ENCODE data around the gene CAND2.

DNA sequence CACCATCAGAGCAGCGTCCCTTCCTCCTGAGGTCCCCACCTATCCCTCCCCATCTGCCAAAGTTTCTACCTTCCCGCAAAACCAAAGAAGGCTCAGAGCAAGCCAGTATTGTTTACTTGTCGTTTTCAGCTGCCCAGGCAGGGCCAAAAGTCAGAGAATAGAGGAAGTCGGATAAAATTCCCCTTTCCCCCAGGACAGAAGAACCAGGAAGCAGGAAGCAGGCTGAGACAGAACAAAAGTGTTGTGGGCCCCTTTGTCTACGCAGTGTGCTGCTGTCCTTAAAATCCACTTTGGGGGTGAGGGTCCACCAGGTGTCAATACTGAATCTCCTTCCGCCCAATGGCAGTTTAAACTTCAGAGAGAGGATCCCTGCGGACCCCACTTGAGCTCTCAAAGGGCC is 63.4 kb downstream of the CAND2 start:
- TF ChIP-seq TEAD4 (IDR thresholded peaks at IDR 0.05): no peak
- no peak for TF ChIP-seq ZBTB7A (IDR thresholded peaks at IDR 0.05; ENCODE audit: low read depth)
- TF ChIP-seq, protein P1, sequence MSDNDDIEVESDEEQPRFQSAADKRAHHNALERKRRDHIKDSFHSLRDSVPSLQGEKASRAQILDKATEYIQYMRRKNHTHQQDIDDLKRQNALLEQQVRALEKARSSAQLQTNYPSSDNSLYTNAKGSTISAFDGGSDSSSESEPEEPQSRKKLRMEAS (IDR thresholded peaks at IDR 0.05): no peak
- TF ChIP-seq, protein P2, sequence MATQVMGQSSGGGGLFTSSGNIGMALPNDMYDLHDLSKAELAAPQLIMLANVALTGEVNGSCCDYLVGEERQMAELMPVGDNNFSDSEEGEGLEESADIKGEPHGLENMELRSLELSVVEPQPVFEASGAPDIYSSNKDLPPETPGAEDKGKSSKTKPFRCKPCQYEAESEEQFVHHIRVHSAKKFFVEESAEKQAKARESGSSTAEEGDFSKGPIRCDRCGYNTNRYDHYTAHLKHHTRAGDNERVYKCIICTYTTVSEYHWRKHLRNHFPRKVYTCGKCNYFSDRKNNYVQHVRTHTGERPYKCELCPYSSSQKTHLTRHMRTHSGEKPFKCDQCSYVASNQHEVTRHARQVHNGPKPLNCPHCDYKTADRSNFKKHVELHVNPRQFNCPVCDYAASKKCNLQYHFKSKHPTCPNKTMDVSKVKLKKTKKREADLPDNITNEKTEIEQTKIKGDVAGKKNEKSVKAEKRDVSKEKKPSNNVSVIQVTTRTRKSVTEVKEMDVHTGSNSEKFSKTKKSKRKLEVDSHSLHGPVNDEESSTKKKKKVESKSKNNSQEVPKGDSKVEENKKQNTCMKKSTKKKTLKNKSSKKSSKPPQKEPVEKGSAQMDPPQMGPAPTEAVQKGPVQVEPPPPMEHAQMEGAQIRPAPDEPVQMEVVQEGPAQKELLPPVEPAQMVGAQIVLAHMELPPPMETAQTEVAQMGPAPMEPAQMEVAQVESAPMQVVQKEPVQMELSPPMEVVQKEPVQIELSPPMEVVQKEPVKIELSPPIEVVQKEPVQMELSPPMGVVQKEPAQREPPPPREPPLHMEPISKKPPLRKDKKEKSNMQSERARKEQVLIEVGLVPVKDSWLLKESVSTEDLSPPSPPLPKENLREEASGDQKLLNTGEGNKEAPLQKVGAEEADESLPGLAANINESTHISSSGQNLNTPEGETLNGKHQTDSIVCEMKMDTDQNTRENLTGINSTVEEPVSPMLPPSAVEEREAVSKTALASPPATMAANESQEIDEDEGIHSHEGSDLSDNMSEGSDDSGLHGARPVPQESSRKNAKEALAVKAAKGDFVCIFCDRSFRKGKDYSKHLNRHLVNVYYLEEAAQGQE (IDR thresholded peaks at IDR 0.05; ENCODE audit: low read depth): no peak
